Parathyroid adenoma (tissue), 2 donors: ENCODE results near the gene LYRM9.

Experiments used
- H2AFZ ChIP-seq: fragments of 300-600 bp; sonication (generic); one replicate; pipeline ENCODE4 v1.7.0; 2017; ENCODE audit warnings: antibody characterized with exemption, mild to moderate bottlenecking
- H3K27ac ChIP-seq: fragments of 300-600 bp; sonication (generic); one replicate; pipeline ENCODE4 v1.7.0; 2017
- H3K27me3 ChIP-seq: fragments of 300-600 bp; sonication (generic); one replicate; pipeline ENCODE4 v1.7.0; 2017; ENCODE audit warnings: low read length; ENCODE audit not compliant: control insufficient read depth, insufficient read depth
- H3K36me3 ChIP-seq: fragments of 300-600 bp; sonication (generic); one replicate; pipeline ENCODE4 v1.7.0; 2017; ENCODE audit warnings: low read length; ENCODE audit not compliant: control insufficient read depth, insufficient read depth
- H3K4me1 ChIP-seq: fragments of 300-600 bp; sonication (generic); one replicate; pipeline ENCODE4 v1.7.0; 2017; ENCODE audit warnings: control low read depth
- H3K4me2 ChIP-seq: fragments of 300-600 bp; sonication (generic); one replicate; pipeline ENCODE4 v1.7.0; 2017; ENCODE audit warnings: low read length
- H3K4me3 ChIP-seq: fragments of 300-600 bp; sonication (generic); one replicate; pipeline ENCODE4 v1.7.0; 2017; ENCODE audit warnings: low read depth, low read length
- H3K79me2 ChIP-seq: fragments of 300-600 bp; sonication (generic); one replicate; pipeline ENCODE4 v1.7.0; 2017; ENCODE audit warnings: control low read depth
- H3K9ac ChIP-seq: fragments of 300-600 bp; sonication (generic); one replicate; pipeline ENCODE4 v1.7.0; 2017; ENCODE audit warnings: mild to moderate bottlenecking
- H3K9me3 ChIP-seq: fragments of 300-600 bp; sonication (generic); one replicate; pipeline ENCODE4 v1.7.0; 2017; ENCODE audit warnings: low read length; ENCODE audit not compliant: control insufficient read depth
- CTCF ChIP-seq: fragments of 300-600 bp; sonication (generic); IDR thresholded peaks from one replicate; pipeline ENCODE4 v1.7.0; 2017; ENCODE audit warnings: antibody characterized with exemption, mild to moderate bottlenecking
- donor health status: primary hyperparathyroidism.

The LYRM9 gene

DNA sequence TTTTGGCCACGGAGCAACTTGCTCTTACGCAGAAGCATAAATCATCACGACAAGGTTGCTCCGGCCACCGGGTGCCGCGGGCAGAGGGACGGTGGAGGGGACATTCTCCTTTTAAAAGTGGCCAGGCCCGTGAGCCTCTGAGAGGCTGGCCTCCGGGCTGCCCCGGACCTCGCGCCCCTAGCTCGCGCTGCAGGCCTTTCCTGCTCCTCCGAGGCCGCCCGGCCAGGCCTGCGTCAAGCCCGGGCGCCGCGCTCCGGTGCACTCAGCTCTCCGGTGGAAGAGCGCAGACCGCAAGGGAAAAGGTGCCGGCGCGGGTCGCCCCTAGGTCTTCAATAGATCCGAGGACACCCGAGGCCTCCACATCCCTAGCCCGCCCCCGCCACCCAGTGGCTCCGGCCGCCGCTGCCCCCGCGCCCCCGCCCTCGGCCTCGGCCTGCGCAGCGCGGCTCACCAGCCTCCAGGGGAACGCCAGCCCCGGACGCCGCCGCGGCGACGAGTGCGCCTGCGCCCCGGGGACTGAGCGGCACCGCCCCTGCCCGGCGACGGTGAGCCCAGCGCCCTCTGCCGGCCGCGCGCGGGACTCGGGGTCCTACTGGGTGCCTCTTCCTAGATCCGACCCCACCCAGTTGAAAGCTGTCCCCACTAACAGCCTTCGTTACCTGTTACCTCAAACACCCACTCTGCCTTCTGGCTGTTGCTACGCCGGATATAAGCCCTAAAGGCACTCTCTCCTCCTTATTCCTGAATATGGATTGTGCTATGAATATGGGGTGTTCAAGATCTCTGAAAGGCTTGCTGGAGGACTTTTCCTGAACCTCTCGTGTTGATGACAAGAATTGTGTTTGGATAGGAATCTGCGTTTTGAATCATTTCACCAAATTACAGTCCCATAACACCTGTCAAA, at the start of gene LYRM9:
Gene LYRM9 (minus strand): TSS at position 500 of the 904 bp plus-strand sequence. CDS start 10,671 bp downstream, outside the sequence.
- Histone ChIP-seq H3K36me3 (no peaks in the 10 kb centered on the region), H3K9me3 (no peaks in the 10 kb centered on the region), H3K4me2 (peak within 1 kb of the TSS; percentile 84), H3K9ac (peak within 1 kb of the TSS; percentile 58), H2AFZ (peak within 1 kb of the TSS; percentile 89), H3K27ac (peak within 1 kb of the TSS; percentile 83), H3K4me3 (peak within 1 kb of the TSS; percentile 67), H3K4me1 (peaks cover 22% of the 10 kb centered on the region), H3K79me2 (no peaks in the 10 kb centered on the region), H3K27me3 (no peaks in the 10 kb centered on the region)
- peak; percentile 88 for TF ChIP-seq CTCF

DNA sequence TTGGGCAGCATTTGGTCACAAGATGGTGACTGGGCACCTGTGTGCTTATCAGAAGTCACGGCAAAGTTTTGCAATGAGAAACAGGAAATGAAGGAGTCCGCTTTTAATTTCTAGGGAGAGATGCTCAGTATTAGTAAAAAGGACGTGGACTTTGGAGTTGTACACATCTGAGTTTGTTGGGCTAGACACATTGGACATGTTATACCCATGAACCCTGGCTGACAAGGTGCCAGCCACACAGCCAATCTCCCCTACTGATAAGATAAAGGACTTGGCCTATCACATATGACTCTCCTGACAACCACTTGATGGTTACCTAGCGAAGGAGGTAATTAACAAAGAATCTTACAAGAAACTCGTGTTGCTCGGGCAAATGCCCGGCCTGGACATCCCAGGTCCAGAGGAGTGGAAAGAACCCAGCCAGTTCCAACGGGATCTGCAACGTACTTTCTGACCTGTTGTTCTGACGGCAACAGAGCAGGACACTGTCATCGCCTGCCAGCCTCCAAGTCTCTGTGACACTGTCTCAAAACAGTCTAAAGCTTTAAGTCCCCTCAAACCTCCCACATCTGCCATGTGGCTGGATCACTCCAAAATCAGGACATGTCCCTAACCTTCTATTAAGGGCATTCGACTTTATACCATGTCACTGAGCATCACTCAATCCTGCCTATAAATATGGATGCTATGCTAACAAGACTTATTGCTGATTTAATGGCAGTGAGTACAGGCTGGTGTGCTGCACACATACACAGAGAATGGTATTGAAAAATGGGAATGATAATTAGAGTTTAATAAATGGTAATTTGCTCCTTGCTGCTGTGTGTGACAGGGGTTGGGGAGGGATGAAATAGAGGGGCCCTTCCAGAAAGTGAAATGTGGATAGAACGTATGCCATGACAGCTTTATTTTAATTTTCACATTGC, 47.6 kb upstream of the LYRM9 start:
- H3K4me2 ChIP-seq, result no peak overlapping the region
- H3K9ac ChIP-seq, result no peak overlapping the region
- no peak for TF ChIP-seq CTCF
- no peaks in the 10 kb centered on the region for H3K79me2 ChIP-seq
- peaks cover 13% of the 10 kb centered on the region for H3K4me1 ChIP-seq
- no peaks in the 10 kb centered on the region for H3K9me3 ChIP-seq
- no peak overlapping the region for H3K27ac ChIP-seq
- no peaks in the 10 kb centered on the region for H3K36me3 ChIP-seq
- no peak overlapping the region for H3K4me3 ChIP-seq
- no peaks in the 10 kb centered on the region for H3K27me3 ChIP-seq
- H2AFZ ChIP-seq, result peak overlapping the region; percentile 33

GRCh38 chr17:27939474-27940465, 46.6 kb upstream of the LYRM9 start:
- Histone ChIP-seq H3K4me1 (peaks cover 13% of the 10 kb centered on the region), H2AFZ (peak overlapping the region; percentile 33), H3K4me3 (no peak overlapping the region), H3K27me3 (no peaks in the 10 kb centered on the region), H3K4me2 (no peak overlapping the region), H3K9me3 (no peaks in the 10 kb centered on the region), H3K9ac (no peak overlapping the region), H3K27ac (no peak overlapping the region), H3K36me3 (no peaks in the 10 kb centered on the region), H3K79me2 (no peaks in the 10 kb centered on the region)
- TF ChIP-seq CTCF, result no peak

GRCh38 chr17:27938864-27939263, 45.7 kb upstream of the LYRM9 start:
- Histone ChIP-seq H2AFZ (no peak overlapping the region), H3K79me2 (no peaks in the 10 kb centered on the region), H3K9me3 (no peaks in the 10 kb centered on the region), H3K4me1 (peaks cover 13% of the 10 kb centered on the region), H3K27ac (no peak overlapping the region), H3K9ac (no peak overlapping the region), H3K4me2 (no peak overlapping the region), H3K27me3 (no peaks in the 10 kb centered on the region), H3K36me3 (no peaks in the 10 kb centered on the region), H3K4me3 (no peak overlapping the region)
- TF ChIP-seq CTCF, result no peak
